Fibroblast of lung (primary cell): Measurements from ENCODE around the gene ERBB2. TPM values are rescaled to one million over a fixed set of nuclear protein-coding genes. Genes with fewer than 3 reads are reported as not detected.
"Not testable (repeated sequence)": the region's sequence is repeated elsewhere in the genome, so short reads cannot be mapped to it uniquely, and the experiment has no call there.

Experiments used
- DNase-seq, 2 donors: peaks; one replicate each; pipeline versions ENCODE4 v3.0.0 to v3.0.0-alpha.2; 2010; ENCODE audit warnings: low read depth in 2 of 2
- H2AFZ ChIP-seq: 2 replicates; pipeline ENCODE4 v1.5.1; 2012; ENCODE audit warnings: low read length, control low read depth, inconsistent platforms
- H3K27ac ChIP-seq: 2 replicates; pipeline ENCODE4 v1.5.1; 2011; ENCODE audit warnings: low read length, control low read depth; ENCODE audit not compliant: insufficient read depth
- H3K27me3 ChIP-seq: 2 replicates; pipeline ENCODE4 v1.5.1; 2011; ENCODE audit warnings: mild to moderate bottlenecking, low read length; ENCODE audit not compliant: control insufficient read depth, insufficient read depth
- H3K36me3 ChIP-seq: 2 replicates; pipeline ENCODE4 v1.5.1; 2011; ENCODE audit warnings: low read length; ENCODE audit not compliant: control insufficient read depth, insufficient read depth
- H3K4me1 ChIP-seq: 2 replicates; pipeline ENCODE4 v1.5.1; 2011; ENCODE audit warnings: low read length; ENCODE audit not compliant: control insufficient read depth, insufficient read depth; ENCODE audit errors: extremely low read depth
- H3K4me2 ChIP-seq: 2 replicates; pipeline ENCODE4 v1.5.1; 2011; ENCODE audit warnings: low read length, control low read depth; ENCODE audit not compliant: insufficient read depth; ENCODE audit errors: extremely low read depth
- H3K4me3 ChIP-seq, 4 experiments: fragments of 200-600 bp in 1 of 4; sonication (generic) in 1 of 4; replicated peaks in 1 of 4; 2 replicates each; pipeline ENCODE4 v1.5.1; 2011 to 2016; ENCODE audit warnings: low read length in 4 of 4, low read depth in 3 of 4, mild to moderate bottlenecking in 3 of 4, control low read depth in 2 of 4, inconsistent platforms in 1 of 4, mixed read lengths in 1 of 4; ENCODE audit not compliant: insufficient read depth in 1 of 4; ENCODE audit errors: control extremely low read depth in 1 of 4
- H3K79me2 ChIP-seq: 2 replicates; pipeline ENCODE4 v1.5.1; 2012; ENCODE audit warnings: mild to moderate bottlenecking, low read length, inconsistent platforms; ENCODE audit not compliant: control insufficient read depth, insufficient read depth
- H3K9ac ChIP-seq: 2 replicates; pipeline ENCODE4 v1.5.1; 2011; ENCODE audit warnings: mild to moderate bottlenecking, low read length, control low read depth; ENCODE audit not compliant: insufficient read depth
- H3K9me3 ChIP-seq: 2 replicates; pipeline ENCODE4 v1.5.1; 2012; ENCODE audit warnings: low read depth, low read length; ENCODE audit not compliant: control insufficient read depth, insufficient read depth
- H4K20me1 ChIP-seq: 2 replicates; pipeline ENCODE4 v1.5.1; 2011; ENCODE audit warnings: low read length; ENCODE audit not compliant: control insufficient read depth, insufficient read depth; ENCODE audit errors: extremely low read depth
- CTCF ChIP-seq, 2 donors: IDR thresholded peaks in 1 of 2; conservative IDR thresholded peaks in 1 of 2; 1 replicate in 1 of 2; 2 replicates in 1 of 2; pipeline ENCODE4 v1.5.1; 2011 to 2012; ENCODE audit warnings: low read length in 2 of 2, control low read depth in 1 of 2, inconsistent platforms in 1 of 2, low read depth in 1 of 2, mild to moderate bottlenecking in 1 of 2
- EZH2 ChIP-seq: IDR thresholded peaks from 2 replicates; pipeline ENCODE4 v1.5.1; 2012; ENCODE audit warnings: low read length, control low read depth, mild to moderate bottlenecking; ENCODE audit errors: missing control alignments
- polyA plus RNA-seq, 2 donors: library from polyadenylated mRNA; depleted of rRNA in 1 of 2; stranded (reverse) in 1 of 2; unstranded in 1 of 2; fragments of >200 nt; gene quantifications; 2 replicates each; pipeline ENCODE4 v1.2.1, GENCODE V29; 2011 to 2012; ENCODE audit warnings: missing spikeins in 1 of 2
- total RNA-seq: library from RNA; depleted of rRNA; stranded (reverse); fragments of >200 nt; gene quantifications from 2 replicates; pipeline ENCODE4 v1.2.1, GENCODE V29; 2014

ERBB2 gene
- total and polyA plus RNA-seq, 2 donors (not counting 1 experiment from before 2014, with no cell fraction given): 24.7 to 33.9 TPM

- Histone ChIP-seq H2AFZ (no peak overlapping the region), H3K4me3 (no peak overlapping the region), H3K27me3 (no peaks in the 10 kb centered on the region)
These were observed 24.9 kb downstream of the ERBB2 start for GRCh38 chr17:39724731-39725130.

GRCh38 chr17:39725923-39726322 lies 26.1 kb downstream of the ERBB2 start:
- H3K27me3 ChIP-seq, H3K27ac ChIP-seq, H3K9me3 ChIP-seq, DNase-seq, H2AFZ ChIP-seq, H3K4me1 ChIP-seq, H3K9ac ChIP-seq, H3K4me2 ChIP-seq, H3K79me2 ChIP-seq, H3K4me3 ChIP-seq, H4K20me1 ChIP-seq: not testable (repeated sequence)
- H3K36me3 ChIP-seq: peaks cover 20% of the 10 kb centered on the region

More at GRCh38 chr17:39724731-39725130, 24.9 kb downstream of the ERBB2 start:
- Histone ChIP-seq H3K36me3 (peaks cover 20% of the 10 kb centered on the region), H3K9me3 (no peaks in the 10 kb centered on the region), H4K20me1 (no peaks in the 10 kb centered on the region), H3K27ac (no peak overlapping the region), H3K9ac (no peak overlapping the region), H3K4me1 (no peaks in the 10 kb centered on the region), H3K79me2 (no peaks in the 10 kb centered on the region), H3K4me2 (no peak overlapping the region)
- DNase-seq: no peak
- TF ChIP-seq EZH2 (no peak), CTCF (conservative IDR thresholded peaks at IDR 0.05 in 1 of 2, IDR thresholded peaks at IDR 0.05 in 1 of 2; ENCODE audit: low read depth in 1 of 2, low read length in 2 of 2) (no peak)

- Histone ChIP-seq H3K36me3 (peaks cover 20% of the 10 kb centered on the region), H3K9me3 (no peaks in the 10 kb centered on the region), H3K9ac (no peak overlapping the region), H3K4me2 (no peak overlapping the region), H4K20me1 (no peaks in the 10 kb centered on the region), H3K4me1 (no peaks in the 10 kb centered on the region), H2AFZ (no peak overlapping the region), H3K4me3 (no peak overlapping the region), H3K27ac (no peak overlapping the region), H3K27me3 (no peaks in the 10 kb centered on the region), H3K79me2 (no peaks in the 10 kb centered on the region)
- DNase-seq: no peak
- TF ChIP-seq EZH2 (no peak), CTCF (conservative IDR thresholded peaks at IDR 0.05 in 1 of 2, IDR thresholded peaks at IDR 0.05 in 1 of 2; ENCODE audit: low read depth in 1 of 2, low read length in 2 of 2) (no peak)
These were observed 26.8 kb downstream of the ERBB2 start for GRCh38 chr17:39726617-39727016.
